SU-DHL-6 (cell line): Measurements from ENCODE around the gene CACNA1C.

ENCODE experiments used
- EZH2phosphoT487 ChIP-seq: fragments of 200-600 bp; sonication (generic), shearing (Covaris generic); conservative IDR thresholded peaks from 2 replicates; pipeline ENCODE4 v1.6.1; 2018; ENCODE audit warnings: mild to moderate bottlenecking, antibody characterized with exemption, low read length, moderate library complexity, mixed read lengths
- TF ChIP-seq, protein P1 (sequence below): fragments of 200-600 bp; sonication (generic); IDR thresholded peaks from one replicate; pipeline ENCODE4 v1.5.1; 2017; ENCODE audit warnings: antibody characterized with exemption, mild to moderate bottlenecking, low read length, moderate library complexity; ENCODE audit not compliant: insufficient read depth, poor library complexity, severe bottlenecking

DNA sequence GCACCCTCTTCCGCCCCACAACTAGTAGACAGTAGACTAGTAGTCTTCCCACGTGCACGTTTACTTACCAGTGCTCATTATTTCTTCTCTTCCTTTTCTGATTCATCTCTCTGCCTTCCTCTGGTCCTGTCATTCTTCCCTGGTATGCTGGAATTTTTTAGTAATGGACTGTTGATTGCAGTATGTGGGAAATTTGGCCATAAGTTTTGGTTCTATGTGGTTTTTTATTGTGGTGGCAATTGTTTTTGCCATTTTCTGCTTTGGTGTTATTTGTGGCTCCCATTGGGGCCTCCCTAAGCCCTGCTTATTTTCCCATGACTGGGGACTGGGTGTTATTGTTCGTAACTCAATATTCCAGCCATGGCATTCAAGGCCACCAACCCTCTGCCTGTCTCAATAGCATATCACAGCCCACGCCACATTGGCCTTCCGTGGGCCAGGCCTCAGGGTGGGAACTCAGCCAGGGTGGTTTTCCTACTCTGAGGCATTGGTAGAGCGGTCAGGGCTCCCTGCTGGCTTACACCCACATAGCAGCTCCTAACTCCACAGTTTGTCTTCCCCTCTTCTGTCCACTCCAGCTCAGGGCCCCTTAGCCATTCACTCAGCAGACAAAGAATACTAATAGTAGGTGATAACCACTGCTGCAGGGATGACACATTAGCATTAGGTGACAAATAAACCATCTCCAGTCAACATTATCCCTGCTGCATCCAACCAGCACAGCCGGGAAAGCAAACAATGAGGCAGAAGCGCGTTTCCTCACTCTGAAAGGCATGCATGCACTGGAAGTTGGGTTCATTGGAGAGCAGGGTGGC, 321.5 kb downstream of the CACNA1C start:
- TF ChIP-seq, protein P1, sequence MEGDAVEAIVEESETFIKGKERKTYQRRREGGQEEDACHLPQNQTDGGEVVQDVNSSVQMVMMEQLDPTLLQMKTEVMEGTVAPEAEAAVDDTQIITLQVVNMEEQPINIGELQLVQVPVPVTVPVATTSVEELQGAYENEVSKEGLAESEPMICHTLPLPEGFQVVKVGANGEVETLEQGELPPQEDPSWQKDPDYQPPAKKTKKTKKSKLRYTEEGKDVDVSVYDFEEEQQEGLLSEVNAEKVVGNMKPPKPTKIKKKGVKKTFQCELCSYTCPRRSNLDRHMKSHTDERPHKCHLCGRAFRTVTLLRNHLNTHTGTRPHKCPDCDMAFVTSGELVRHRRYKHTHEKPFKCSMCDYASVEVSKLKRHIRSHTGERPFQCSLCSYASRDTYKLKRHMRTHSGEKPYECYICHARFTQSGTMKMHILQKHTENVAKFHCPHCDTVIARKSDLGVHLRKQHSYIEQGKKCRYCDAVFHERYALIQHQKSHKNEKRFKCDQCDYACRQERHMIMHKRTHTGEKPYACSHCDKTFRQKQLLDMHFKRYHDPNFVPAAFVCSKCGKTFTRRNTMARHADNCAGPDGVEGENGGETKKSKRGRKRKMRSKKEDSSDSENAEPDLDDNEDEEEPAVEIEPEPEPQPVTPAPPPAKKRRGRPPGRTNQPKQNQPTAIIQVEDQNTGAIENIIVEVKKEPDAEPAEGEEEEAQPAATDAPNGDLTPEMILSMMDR = no peak
- TF ChIP-seq EZH2phosphoT487 = no peak
